IMR-90 (cell line): ENCODE measurements around the gene ESYT1. TPM values are rescaled to one million over a fixed set of nuclear protein-coding genes. Genes with fewer than 3 reads are reported as not detected.
"Not testable (repeated sequence)": the region's sequence is repeated elsewhere in the genome, so short reads cannot be mapped to it uniquely, and the experiment has no call there.

Experiments
- ATAC-seq: fragments of 200-7000 bp; cut with Tn5 transposase; 2 replicates; pipeline ENCODE4 v1.9.1; 2020; ENCODE audit warnings: low read depth, mild to moderate bottlenecking, moderate library complexity
- BruUV-seq: library from RNA; stranded (reverse); fragments of 400-500 nt; replicated peaks from 2 replicates; lab custom pipeline; 2021; lab: Mats Ljungman, UMichigan
- CTCF ChIA-PET: fragments of 300-600 bp; formaldehyde crosslinking; extraction: SDS; loops from one replicate; lab custom pipeline; 2021; ENCODE audit warnings: antibody characterized with exemption; lab: Yijun Ruan, JAX
- POLR2A ChIA-PET: fragments of 300-600 bp; sonication (Branson Sonifier 250); formaldehyde crosslinking; loops from one replicate; lab custom pipeline; 2022; ENCODE audit warnings: antibody characterized with exemption; ENCODE audit not compliant: unreplicated experiment; lab: Charles Lee
- DNase-seq: peaks from one replicate; pipeline ENCODE4 v3.0.0; 2013
- H2AFZ ChIP-seq: replicated peaks from 2 replicates; pipeline ENCODE3; 2013; ENCODE audit warnings: low read length, mild to moderate bottlenecking; ENCODE audit not compliant: poor library complexity
- H2AK5ac ChIP-seq: 2 replicates; pipeline ENCODE4 v1.6.1; 2013; ENCODE audit warnings: low read depth, low read length, inconsistent platforms
- H2AK9ac ChIP-seq: replicated peaks from 2 replicates; pipeline ENCODE3; 2013; ENCODE audit warnings: mild to moderate bottlenecking, low read depth, low read length, moderate library complexity; ENCODE audit not compliant: poor library complexity
- H2BK120ac ChIP-seq: 2 replicates; pipeline ENCODE4 v1.6.1; 2013; ENCODE audit warnings: low read depth, low read length, inconsistent platforms
- H2BK15ac ChIP-seq: 3 replicates; pipeline ENCODE4 v1.6.1; 2013; ENCODE audit warnings: low read depth, low read length, inconsistent platforms
- H2BK20ac ChIP-seq: 2 replicates; pipeline ENCODE4 v1.6.1; 2013; ENCODE audit warnings: low read depth, mild to moderate bottlenecking, inconsistent platforms, low read length, moderate library complexity
- H2BK5ac ChIP-seq: 2 replicates; pipeline ENCODE4 v1.6.1; 2013; ENCODE audit warnings: mild to moderate bottlenecking, low read depth, low read length, inconsistent platforms; ENCODE audit not compliant: poor library complexity, severe bottlenecking
- H3K14ac ChIP-seq: replicated peaks from 2 replicates; pipeline ENCODE4 v1.6.1; 2013; ENCODE audit warnings: low read depth, low read length, inconsistent platforms
- H3K18ac ChIP-seq: 2 replicates; pipeline ENCODE4 v1.6.1; 2013; ENCODE audit warnings: low read depth, low read length, control low read depth
- H3K23ac ChIP-seq: 2 replicates; pipeline ENCODE4 v1.6.1; 2013; ENCODE audit warnings: low read depth, low read length, inconsistent platforms
- H3K27ac ChIP-seq: 2 replicates; pipeline ENCODE4 v1.5.1; 2013; ENCODE audit warnings: mild to moderate bottlenecking, control low read depth, low read length; ENCODE audit not compliant: insufficient read depth
- H3K27me3 ChIP-seq: 2 replicates; pipeline ENCODE4 v1.6.1; 2013; ENCODE audit warnings: low read length; ENCODE audit not compliant: control insufficient read depth, insufficient read depth
- H3K36me3 ChIP-seq: 2 replicates; pipeline ENCODE4 v1.6.1; 2013; ENCODE audit warnings: low read length, mixed read lengths; ENCODE audit not compliant: control insufficient read depth, insufficient read depth
- H3K4ac ChIP-seq: 2 replicates; pipeline ENCODE4 v1.6.1; 2013; ENCODE audit warnings: low read depth, low read length, inconsistent platforms
- H3K4me1 ChIP-seq: 2 replicates; pipeline ENCODE4 v1.6.1; 2013; ENCODE audit warnings: low read length, mixed read lengths; ENCODE audit not compliant: control insufficient read depth, insufficient read depth
- H3K4me2 ChIP-seq: 2 replicates; pipeline ENCODE4 v1.6.1; 2013; ENCODE audit warnings: low read depth, mild to moderate bottlenecking, control low read depth, low read length, moderate library complexity
- H3K4me3 ChIP-seq: 2 replicates; pipeline ENCODE4 v1.5.1; 2013; ENCODE audit warnings: low read depth, mild to moderate bottlenecking, control low read depth, low read length, moderate library complexity; ENCODE audit not compliant: insufficient read depth
- H3K56ac ChIP-seq: 2 replicates; pipeline ENCODE4 v1.6.1; 2013; ENCODE audit warnings: low read length, inconsistent platforms; ENCODE audit not compliant: insufficient read depth; ENCODE audit errors: extremely low read depth
- H3K79me1 ChIP-seq, 2 experiments: 2 replicates each; pipeline ENCODE4 v1.6.1; 2013; ENCODE audit warnings: low read length in 2 of 2, inconsistent platforms in 1 of 2, low read depth in 1 of 2
- H3K9ac ChIP-seq: 2 replicates; pipeline ENCODE4 v1.6.1; 2013; ENCODE audit warnings: low read depth, low read length, control low read depth
- H3K9me1 ChIP-seq: 2 replicates; pipeline ENCODE4 v1.6.1; 2013; ENCODE audit warnings: low read length, inconsistent platforms; ENCODE audit not compliant: insufficient read depth
- H3K9me3 ChIP-seq: 2 replicates; pipeline ENCODE4 v1.6.1; 2013; ENCODE audit warnings: low read length; ENCODE audit not compliant: control insufficient read depth, insufficient read depth
- H4K20me1 ChIP-seq: 2 replicates; pipeline ENCODE4 v1.6.1; 2013; ENCODE audit warnings: low read length, inconsistent platforms; ENCODE audit not compliant: insufficient read depth
- H4K5ac ChIP-seq: 2 replicates; pipeline ENCODE4 v1.6.1; 2013; ENCODE audit warnings: mild to moderate bottlenecking, low read depth, low read length, control low read depth
- H4K8ac ChIP-seq, 2 experiments: 2 replicates each; pipeline ENCODE4 v1.6.1; 2013; ENCODE audit warnings: low read depth in 2 of 2, low read length in 2 of 2, control low read depth in 1 of 2, inconsistent platforms in 1 of 2
- H4K91ac ChIP-seq: 2 replicates; pipeline ENCODE4 v1.6.1; 2013; ENCODE audit warnings: low read depth, low read length, inconsistent platforms; ENCODE audit not compliant: insufficient read depth
- RFX5 ChIP-seq: IDR thresholded peaks from 2 replicates; pipeline ENCODE4 v1.8.0; 2012; ENCODE audit warnings: low read depth, mild to moderate bottlenecking, low read length, moderate library complexity
- WGBS, 2 experiments: methylation state at CpG; one replicate each; pipeline versions ENCODE4 v1.1.5 to v1.1.7; 2013; ENCODE audit warnings: missing lambda C conversion rate in 2 of 2; ENCODE audit not compliant: insufficient read length in 1 of 2; ENCODE audit errors: extremely low coverage in 2 of 2; 5-methylcytosine and 5-hydroxymethylcytosine counted together
- dilution Hi-C: fragments of 300-500 bp; cut with HindIII; formaldehyde crosslinking; loops from one replicate; pipeline ENCODE4 v1.14.3; 2018; ENCODE audit warnings: low sequenced_read_pairs; ENCODE audit not compliant: unreplicated experiment
- in situ Hi-C: fragments of 300-500 bp; cut with MboI; formaldehyde crosslinking; loops from 3 replicates; pipeline ENCODE4 v1.14.3; 2019; ENCODE audit warnings: low sequenced_read_pairs, inconsistent platforms, mixed read lengths
- intact Hi-C: fragments of 100-400 bp; cut with micrococcal nuclease; formaldehyde crosslinking; loops from 2 replicates; pipeline ENCODE4 v1.10.0; 2022
- polyA plus RNA-seq, 3 experiments: library from polyadenylated mRNA; depleted of rRNA; stranded (reverse); fragments of >200 nt; gene quantifications; 2 replicates each; pipeline ENCODE4 v1.2.3, GENCODE V29; 2012; ENCODE audit warnings: low replicate concordance in 1 of 3
- total RNA-seq: library from RNA; depleted of rRNA; stranded (reverse); fragments of >200 nt; gene quantifications from 2 replicates; pipeline ENCODE4 v1.2.3, GENCODE V29; 2012

ESYT1 gene
- total and polyA plus RNA-seq, 2 of the 4 experiments (the other 2 are of a cell fraction), result 150 to 153 TPM

GRCh38 chr12:56116267-56117081, 11.6 kb upstream of the ESYT1 start, which contains the start of gene RPL41 (continued):
- TF ChIP-seq RFX5, result no peak

GRCh38 chr12:56117082-56117706, 10.9 kb upstream of the ESYT1 start:
- H2AFZ ChIP-seq, H3K9me3 ChIP-seq, in situ Hi-C loops, H3K4me1 ChIP-seq, H3K27me3 ChIP-seq, dilution Hi-C loops, DNase-seq, intact Hi-C loops, H2BK15ac ChIP-seq, H3K9me1 ChIP-seq, H4K20me1 ChIP-seq, H2BK20ac ChIP-seq, BruUV-seq, ATAC-seq: not testable (repeated sequence)
- Histone ChIP-seq H3K18ac (peak overlapping the region; percentile 40; the same call in 1 of the 2 replicates), H3K27ac (peak overlapping the region; percentile 95), H3K79me1 (peaks cover 7 to 50% of the 10 kb centered on the region in 2 experiments; a peak in 3 of 4 replicates), H4K8ac (peak overlapping the region; percentile 86 to 97), H3K4me3 (peak overlapping the region; percentile 85), H3K4me2 (peak overlapping the region; percentile 67), H3K9ac (peak overlapping the region; percentile 99), H3K14ac (peak overlapping the region; percentile 100), H2AK9ac (peak overlapping the region; percentile 15), H4K91ac (peak overlapping the region; percentile 96), H3K56ac (peak overlapping the region; percentile 98), H2AK5ac (peak overlapping the region; percentile 86; the same call in 1 of the 2 replicates), H3K4ac (peak overlapping the region; percentile 99), H4K5ac (peak overlapping the region; percentile 77), H3K23ac (peak overlapping the region; percentile 99), H3K36me3 (peaks cover 22% of the 10 kb centered on the region), H2BK120ac (peak overlapping the region; percentile 49; the same call in 1 of the 2 replicates), H2BK5ac (peak overlapping the region; percentile 94)
- CTCF ChIA-PET, result interaction anchor here (1.6 to 3.9 kb wide), 3 partner anchors 9 to 72 kb away, joined by 4 to 27 read pairs (median 4); partner anchors contain the start of gene SMARCC2
- POLR2A ChIA-PET, result interaction anchor here (0.9 to 1.3 kb wide), 4 partner anchors 10 to 64 kb away, joined by 3 to 14 read pairs (median 6); partner anchors contain the start of genes ESYT1 and PA2G4
- no CpG with 5 or more reads among the region's 16 CpGs for whole genome bisulfite sequencing, 2 experiments
